Measurements from ENCODE around the gene NLRP6. TPM values are rescaled to one million over a fixed set of nuclear protein-coding genes. Genes with fewer than 3 reads are reported as not detected.
A peak's percentile ranks its signal among the peaks of the same experiment; 100 is the strongest.

Gene NLRP6
- total RNA-seq, 1 experiment from 2014 or later = not detected

DNA sequence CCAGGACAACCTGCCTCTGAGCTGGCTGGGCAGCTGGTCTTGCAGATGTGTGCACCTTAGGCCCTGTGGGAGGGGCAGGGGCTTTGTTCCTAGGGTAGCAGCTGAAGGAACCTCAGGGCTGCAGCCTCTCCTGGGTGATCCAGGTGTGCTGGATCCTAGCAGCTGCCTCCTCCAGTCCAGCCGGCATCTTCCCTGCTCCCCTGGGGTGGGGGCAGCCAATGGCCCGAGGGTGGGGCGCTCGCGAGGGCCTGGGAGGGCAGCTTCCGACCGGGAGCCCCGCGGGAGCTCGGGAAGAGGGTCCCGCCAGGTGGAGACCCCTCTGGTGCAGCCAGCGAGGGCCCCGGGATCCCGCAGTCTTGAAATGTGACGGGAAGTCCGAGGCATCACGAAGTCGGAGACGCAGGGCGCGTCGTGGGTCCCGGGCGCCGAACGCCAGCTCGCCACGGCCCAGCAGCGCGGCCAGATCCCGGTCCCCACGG is 37.3 kb downstream of the NLRP6 start:
- H2AK5ac ChIP-seq (ENCODE audit: insufficient read length, low read length) = no peak overlapping the region
- H3K27me3 Mint-ChIP-seq (ENCODE audit: low read depth) = no peaks in the 10 kb centered on the region
- no CpG with 5 or more reads among the region's 32 CpGs for WGBS (ENCODE audit: extremely low coverage, insufficient read length, low lambda C conversion rate)
- no peak overlapping the region for H3K56ac ChIP-seq (ENCODE audit: insufficient read length, low read depth, low read length)
- H2BK12ac ChIP-seq (ENCODE audit: insufficient read length, low read depth, low read length) = no peak overlapping the region
- H2AFZ ChIP-seq (ENCODE audit: low read length) = no peak overlapping the region
- H3K27me3 ChIP-seq (ENCODE audit: insufficient read depth, low read length) = no peaks in the 10 kb centered on the region
- H3K23ac ChIP-seq (ENCODE audit: insufficient read length, low read depth, low read length) = no peak overlapping the region
- no peak overlapping the region for H3K9ac ChIP-seq (ENCODE audit: extremely low read depth, insufficient read length, low read length)
- H3K36me3 Mint-ChIP-seq (ENCODE audit: insufficient read depth in 1 of 3, low read depth in 3 of 3) = peaks cover 6 to 19% (median 6%) of the 10 kb centered on the region in 3 experiments; a peak in 6 of 7 replicates
- no peak overlapping the region for H3K4ac ChIP-seq (ENCODE audit: low read depth, low read length)
- H4K20me1 ChIP-seq (ENCODE audit: control insufficient read depth, insufficient read depth, insufficient read length) = no peaks in the 10 kb centered on the region
- H4K91ac ChIP-seq (ENCODE audit: insufficient read length, low read depth, low read length) = no peak overlapping the region
- peaks cover 34% of the 10 kb centered on the region for H3K23me2 ChIP-seq (ENCODE audit: insufficient read length, low read depth, low read length, poor library complexity, severe bottlenecking)
- H3K4me3 Mint-ChIP-seq = peak overlapping the region; percentile 92 to 97
- H4K8ac ChIP-seq (replicated peaks; ENCODE audit: insufficient read length, low read depth, low read length) = no peak overlapping the region
- no peak overlapping the region for H4K5ac ChIP-seq (ENCODE audit: insufficient read length, low read depth, low read length)
- H3K27ac Mint-ChIP-seq = no peak overlapping the region
- peaks cover 41 to 66% of the 10 kb centered on the region in 2 experiments for H3K4me1 Mint-ChIP-seq
- H3K27ac ChIP-seq (ENCODE audit: insufficient read length, low read depth, low read length) = no peak overlapping the region
- DNase-seq = no peak
- no peak overlapping the region for H2BK5ac ChIP-seq (ENCODE audit: insufficient read length, low read length)
- no peak overlapping the region for H2BK20ac ChIP-seq (ENCODE audit: low read depth, low read length, poor library complexity, severe bottlenecking)
- peak overlapping the region; percentile 85 for H3K4me2 ChIP-seq (ENCODE audit: insufficient read depth, insufficient read length, low read length)
- peaks cover 6% of the 10 kb centered on the region; the same call in 1 of the 2 replicates for H3K79me2 ChIP-seq (ENCODE audit: insufficient read depth, low read length)
- H2BK15ac ChIP-seq (ENCODE audit: low read depth, low read length) = no peak overlapping the region
- H3T11ph ChIP-seq (ENCODE audit: low read length) = no peak overlapping the region
- peaks cover 6% of the 10 kb centered on the region; the same call in 1 of the 2 replicates for H3K4me1 ChIP-seq (ENCODE audit: insufficient read depth, low read length)
- peaks cover 2% of the 10 kb centered on the region for H3K79me1 ChIP-seq (ENCODE audit: insufficient read depth, low read depth, low read length, poor library complexity, severe bottlenecking)
- no peak overlapping the region for H2BK120ac ChIP-seq (ENCODE audit: low read depth, low read length, poor library complexity, severe bottlenecking)
- no peak overlapping the region for H3K18ac ChIP-seq (ENCODE audit: insufficient read length, low read depth, low read length)
- H3K9me3 Mint-ChIP-seq = no peaks in the 10 kb centered on the region; a peak in 1 of 5 replicates
- TF ChIP-seq CTCF (conservative IDR thresholded peaks at IDR 0.05) = no peak
- no peak overlapping the region for H3K14ac ChIP-seq (ENCODE audit: insufficient read depth, low read length)
- H3K9me3 ChIP-seq (ENCODE audit: control insufficient read depth, low read depth, low read length) = no peaks in the 10 kb centered on the region

Measured in H9 (cell line).